Measurements from ENCODE around the gene HEXIM2. TPM values are rescaled to one million over a fixed set of nuclear protein-coding genes. Genes with fewer than 3 reads are reported as not detected.

The HEXIM2 gene
- total RNA-seq, 1 donor from 2014 or later: 10.4 TPM

- Mint-ChIP-seq H3K27me3 (ENCODE audit: low read depth) (no peaks in the 10 kb centered on the region), H3K4me1 (peaks cover 35% of the 10 kb centered on the region), H3K9me3 (no peaks in the 10 kb centered on the region), H3K36me3 (ENCODE audit: low read depth) (no peaks in the 10 kb centered on the region), H3K27ac (ENCODE audit: unreplicated experiment) (peak overlapping the region; percentile 83), H3K4me3 (peak overlapping the region; percentile 19)
- DNase-seq (ENCODE audit: low read depth, low spot score): no peak
- TF ChIP-seq CTCF (conservative IDR thresholded peaks at IDR 0.05): no peak
Observed at GRCh38 chr17:45171338-45172231, 9.9 kb downstream of the HEXIM2 start.

- DNase-seq (ENCODE audit: low read depth, low spot score): no peak
- Mint-ChIP-seq H3K9me3 (no peaks in the 10 kb centered on the region), H3K27me3 (ENCODE audit: low read depth) (no peaks in the 10 kb centered on the region)
Observed at GRCh38 chr17:45172232-45172540, 10.5 kb downstream of the HEXIM2 start.

GRCh38 chr17:45172541-45173286 is 11.0 kb downstream of the HEXIM2 start:
- H3K27me3 Mint-ChIP-seq (ENCODE audit: low read depth): no peaks in the 10 kb centered on the region
- H3K4me1 Mint-ChIP-seq: peaks cover 38% of the 10 kb centered on the region
- H3K36me3 Mint-ChIP-seq (ENCODE audit: low read depth): no peaks in the 10 kb centered on the region
- peak overlapping the region; percentile 94 for H3K27ac Mint-ChIP-seq (ENCODE audit: unreplicated experiment)
- TF ChIP-seq CTCF (conservative IDR thresholded peaks at IDR 0.05): no peak
- H3K4me3 Mint-ChIP-seq: no peak overlapping the region
- H3K9me3 Mint-ChIP-seq: no peaks in the 10 kb centered on the region
- DNase-seq (ENCODE audit: low read depth, low spot score): peak; percentile 35

More at GRCh38 chr17:45172232-45172540, 10.5 kb downstream of the HEXIM2 start:
- Mint-ChIP-seq H3K27ac (ENCODE audit: unreplicated experiment) (peak overlapping the region; percentile 71), H3K4me1 (peaks cover 35% of the 10 kb centered on the region), H3K4me3 (no peak overlapping the region), H3K36me3 (ENCODE audit: low read depth) (no peaks in the 10 kb centered on the region)
- TF ChIP-seq CTCF (conservative IDR thresholded peaks at IDR 0.05): no peak

GRCh38 chr17:45175759-45176115 is 14.1 kb downstream of the HEXIM2 start:
- Mint-ChIP-seq H3K4me1 (peaks cover 38% of the 10 kb centered on the region), H3K27ac (ENCODE audit: unreplicated experiment) (peak overlapping the region; percentile 95), H3K36me3 (ENCODE audit: low read depth) (no peaks in the 10 kb centered on the region), H3K9me3 (no peaks in the 10 kb centered on the region), H3K27me3 (ENCODE audit: low read depth) (no peaks in the 10 kb centered on the region), H3K4me3 (no peak overlapping the region)
- no peak for DNase-seq (ENCODE audit: low read depth, low spot score)
- no peak for TF ChIP-seq CTCF (conservative IDR thresholded peaks at IDR 0.05)

GRCh38 chr17:45177563-45177962 is 15.9 kb downstream of the HEXIM2 start:
- no peak for DNase-seq (ENCODE audit: low read depth, low spot score)
- Mint-ChIP-seq H3K27me3 (ENCODE audit: low read depth) (no peaks in the 10 kb centered on the region), H3K27ac (ENCODE audit: unreplicated experiment) (peak overlapping the region; percentile 35), H3K36me3 (ENCODE audit: low read depth) (no peaks in the 10 kb centered on the region), H3K4me3 (no peak overlapping the region), H3K9me3 (no peaks in the 10 kb centered on the region), H3K4me1 (peaks cover 22% of the 10 kb centered on the region)
- no peak for TF ChIP-seq CTCF (conservative IDR thresholded peaks at IDR 0.05)

All from neural crest cell (in vitro differentiated cells).